Progenitor cell of endocrine pancreas (in vitro differentiated cells): ENCODE measurements around the gene NISCH. TPM values are rescaled to one million over a fixed set of nuclear protein-coding genes. Genes with fewer than 3 reads are reported as not detected.
A peak's percentile ranks its signal among the peaks of the same experiment; 100 is the strongest.

ENCODE experiments used
- DNase-seq: peaks from one replicate; pipeline ENCODE4 v3.0.0; 2021; ENCODE audit warnings: low spot score; ENCODE audit not compliant: unreplicated experiment
- H3K27ac Mint-ChIP-seq: 2 replicates; pipeline ENCODE4 v1.8.0; 2021; ENCODE audit warnings: mild to moderate bottlenecking, moderate library complexity, mixed read lengths
- H3K27me3 Mint-ChIP-seq: 2 replicates; pipeline ENCODE4 v1.8.0; 2021; ENCODE audit warnings: mixed read lengths
- H3K36me3 Mint-ChIP-seq: 2 replicates; pipeline ENCODE4 v1.8.0; 2022; ENCODE audit warnings: mixed read lengths; ENCODE audit not compliant: insufficient read depth
- H3K4me1 Mint-ChIP-seq: 2 replicates; pipeline ENCODE4 v1.8.0; 2021; ENCODE audit warnings: low read depth, mixed read lengths
- H3K4me3 Mint-ChIP-seq: 2 replicates; pipeline ENCODE4 v1.8.0; 2021; ENCODE audit warnings: low read depth, mild to moderate bottlenecking, moderate library complexity, mixed read lengths
- H3K9me3 Mint-ChIP-seq: 2 replicates; pipeline ENCODE4 v1.8.0; 2021; ENCODE audit warnings: low read depth, mixed read lengths
- total RNA-seq: library from RNA; stranded (reverse); gene quantifications from 2 replicates; pipeline ENCODE4 v1.2.1, GENCODE V29; 2021
- TF ChIP-seq, protein P1 (sequence below): fragments of 200-600 bp; sonication (generic); IDR thresholded peaks from one replicate; pipeline ENCODE4 v1.5.0; 2021; ENCODE audit warnings: antibody characterized with exemption, mild to moderate bottlenecking; ENCODE audit not compliant: unreplicated experiment

Gene NISCH
- total RNA-seq, 1 donor from 2014 or later: 214 TPM

DNA sequence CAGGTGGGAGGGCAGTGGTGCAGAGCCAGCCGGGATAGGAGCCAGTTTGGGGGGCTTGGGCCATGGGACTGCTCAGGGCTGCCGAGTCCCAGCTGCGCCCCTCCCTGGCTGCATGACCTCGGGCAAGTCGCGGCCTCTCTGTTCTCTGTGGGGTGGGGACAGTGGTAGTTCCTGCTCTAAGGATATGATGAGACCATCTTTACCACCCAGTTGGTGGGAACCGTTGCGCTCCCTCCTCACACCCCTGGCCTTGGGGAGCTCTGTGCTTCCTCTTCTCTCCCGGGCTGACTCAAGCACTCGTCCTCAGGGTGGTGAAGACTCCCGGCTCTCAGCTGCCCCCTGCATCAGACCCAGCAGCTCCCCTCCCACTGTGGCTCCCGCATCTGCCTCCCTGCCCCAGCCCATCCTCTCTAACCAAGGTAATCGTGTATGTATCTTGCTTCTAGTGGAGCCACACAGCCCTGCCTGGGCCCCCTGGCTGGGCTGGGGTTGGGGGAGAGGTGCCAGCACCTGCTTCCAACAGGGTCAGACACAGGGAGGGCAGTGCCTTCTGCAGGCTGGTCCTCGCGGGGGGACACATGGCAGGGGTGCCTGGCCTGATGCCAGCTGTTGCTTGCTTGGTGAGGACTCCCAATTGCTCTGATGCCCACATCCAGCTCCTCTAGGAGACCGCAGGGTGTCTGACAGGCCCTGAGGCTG, 24.6 kb downstream of the NISCH start:
- peaks cover 6% of the 10 kb centered on the region for H3K4me1 Mint-ChIP-seq
- DNase-seq: no peak
- H3K27me3 Mint-ChIP-seq: no peaks in the 10 kb centered on the region
- H3K27ac Mint-ChIP-seq: no peak overlapping the region
- no peak overlapping the region for H3K4me3 Mint-ChIP-seq
- TF ChIP-seq, protein P1, sequence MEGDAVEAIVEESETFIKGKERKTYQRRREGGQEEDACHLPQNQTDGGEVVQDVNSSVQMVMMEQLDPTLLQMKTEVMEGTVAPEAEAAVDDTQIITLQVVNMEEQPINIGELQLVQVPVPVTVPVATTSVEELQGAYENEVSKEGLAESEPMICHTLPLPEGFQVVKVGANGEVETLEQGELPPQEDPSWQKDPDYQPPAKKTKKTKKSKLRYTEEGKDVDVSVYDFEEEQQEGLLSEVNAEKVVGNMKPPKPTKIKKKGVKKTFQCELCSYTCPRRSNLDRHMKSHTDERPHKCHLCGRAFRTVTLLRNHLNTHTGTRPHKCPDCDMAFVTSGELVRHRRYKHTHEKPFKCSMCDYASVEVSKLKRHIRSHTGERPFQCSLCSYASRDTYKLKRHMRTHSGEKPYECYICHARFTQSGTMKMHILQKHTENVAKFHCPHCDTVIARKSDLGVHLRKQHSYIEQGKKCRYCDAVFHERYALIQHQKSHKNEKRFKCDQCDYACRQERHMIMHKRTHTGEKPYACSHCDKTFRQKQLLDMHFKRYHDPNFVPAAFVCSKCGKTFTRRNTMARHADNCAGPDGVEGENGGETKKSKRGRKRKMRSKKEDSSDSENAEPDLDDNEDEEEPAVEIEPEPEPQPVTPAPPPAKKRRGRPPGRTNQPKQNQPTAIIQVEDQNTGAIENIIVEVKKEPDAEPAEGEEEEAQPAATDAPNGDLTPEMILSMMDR: no peak
- no peaks in the 10 kb centered on the region for H3K9me3 Mint-ChIP-seq
- peaks cover 17% of the 10 kb centered on the region for H3K36me3 Mint-ChIP-seq

DNA sequence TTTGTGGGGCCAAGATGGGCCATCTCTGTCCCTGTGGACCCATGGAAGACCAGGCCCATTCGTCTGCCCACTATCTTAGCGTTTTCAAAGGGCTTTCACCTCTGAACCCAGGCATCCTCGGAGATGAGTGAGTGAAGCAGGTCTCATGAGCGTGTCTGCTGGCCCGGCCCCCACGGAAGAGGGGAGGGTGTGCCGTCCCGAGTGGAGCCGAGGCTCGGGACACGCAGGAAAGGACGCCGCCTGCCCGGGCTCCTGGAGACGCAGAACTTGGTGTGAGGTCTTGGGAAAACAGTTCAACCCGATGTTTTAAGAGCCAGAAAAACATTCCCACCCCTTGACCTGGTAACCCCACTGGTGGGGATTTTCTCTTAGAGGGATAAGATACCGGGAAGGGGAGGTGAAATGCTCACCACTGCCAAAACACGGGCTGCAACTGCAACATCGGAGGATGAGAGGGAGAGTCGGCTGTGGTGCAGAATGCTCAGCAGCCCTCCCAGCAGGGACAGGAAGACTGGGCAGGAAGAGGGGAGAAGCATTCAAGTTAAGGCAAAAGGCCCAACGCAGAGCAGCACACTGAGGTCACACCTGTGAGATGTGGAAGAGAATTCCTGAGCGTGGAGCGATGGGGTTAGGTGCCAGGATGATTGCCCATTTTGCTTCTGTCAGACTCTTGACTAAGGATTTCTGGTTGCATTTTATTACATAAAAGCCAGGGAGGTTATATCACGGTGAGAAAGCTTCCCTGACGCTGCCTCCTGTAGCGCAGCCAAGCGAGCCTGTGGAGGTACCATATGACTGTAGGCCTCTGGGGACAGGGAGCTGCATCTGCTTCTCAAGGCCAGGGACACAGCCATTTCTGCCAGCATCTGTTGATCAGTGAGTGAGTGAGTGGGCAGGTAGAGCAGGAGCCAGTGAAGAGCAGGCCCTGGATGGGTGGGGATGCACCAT, 25.6 kb downstream of the NISCH start:
- H3K4me1 Mint-ChIP-seq: peaks cover 6% of the 10 kb centered on the region
- no peak overlapping the region for H3K4me3 Mint-ChIP-seq
- peaks cover 18% of the 10 kb centered on the region for H3K36me3 Mint-ChIP-seq
- H3K9me3 Mint-ChIP-seq: no peaks in the 10 kb centered on the region
- H3K27me3 Mint-ChIP-seq: no peaks in the 10 kb centered on the region
- DNase-seq: no peak
- no peak overlapping the region for H3K27ac Mint-ChIP-seq
- TF ChIP-seq, protein P1: no peak

DNA sequence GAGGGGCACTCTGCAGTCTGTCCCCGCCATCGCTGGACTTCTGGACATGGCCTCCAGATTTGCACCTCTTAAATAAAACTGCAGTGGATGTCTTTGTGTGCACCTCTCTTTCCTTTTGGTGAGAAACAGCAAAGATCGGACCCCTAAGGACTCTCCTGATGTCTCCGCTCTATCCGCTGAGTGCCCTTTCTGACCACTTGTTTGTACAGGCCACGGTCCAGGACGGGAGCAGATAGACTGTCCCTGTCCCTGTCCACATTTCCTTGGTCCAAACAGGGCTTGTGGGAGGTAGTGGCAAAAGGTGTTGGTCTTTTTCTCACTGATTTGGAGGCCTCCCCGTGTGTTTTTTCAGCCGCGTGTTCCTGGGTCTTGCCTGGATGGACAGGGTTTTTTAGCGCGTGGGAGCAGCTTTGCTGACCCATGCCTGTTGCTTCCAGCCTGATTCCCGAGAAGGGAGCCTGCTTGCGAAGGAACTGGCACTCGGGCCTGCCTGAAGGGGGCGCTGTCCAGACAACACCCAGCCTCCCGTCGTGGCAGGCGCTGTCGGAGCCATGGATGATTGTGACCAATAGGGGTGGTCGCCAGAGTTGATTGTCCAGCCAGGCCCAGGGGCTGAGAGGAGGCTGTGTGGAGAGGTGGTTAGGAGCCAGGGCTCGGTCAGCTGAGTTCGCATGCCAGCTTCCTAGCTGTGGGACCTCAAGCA, 26.6 kb downstream of the NISCH start:
- no peaks in the 10 kb centered on the region for H3K27me3 Mint-ChIP-seq
- H3K27ac Mint-ChIP-seq: peak overlapping the region; percentile 65
- no peaks in the 10 kb centered on the region for H3K9me3 Mint-ChIP-seq
- H3K36me3 Mint-ChIP-seq: peaks cover 15% of the 10 kb centered on the region
- peaks cover 6% of the 10 kb centered on the region for H3K4me1 Mint-ChIP-seq
- no peak overlapping the region for H3K4me3 Mint-ChIP-seq
- DNase-seq: no peak
- TF ChIP-seq, protein P1: peak; percentile 48

DNA sequence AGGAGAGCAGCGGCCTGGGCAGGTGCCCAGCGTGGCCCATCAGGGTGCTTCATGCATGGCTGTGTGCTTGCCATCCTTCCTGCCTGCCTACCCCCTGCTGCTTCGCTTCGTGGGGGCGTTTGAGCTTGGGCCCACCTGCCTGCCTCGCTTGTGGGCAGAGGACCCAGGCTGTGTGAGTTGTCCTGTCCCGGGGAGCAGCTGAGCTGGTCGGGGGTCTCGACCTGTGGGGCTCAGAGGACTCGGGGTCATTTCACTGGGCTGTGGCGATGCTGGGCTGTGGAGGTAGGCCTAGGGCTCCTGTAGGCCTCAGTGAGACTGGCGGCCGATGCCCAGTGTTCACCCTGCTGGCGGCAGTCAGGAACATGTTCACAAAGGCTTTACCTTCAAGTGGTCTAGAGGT, 27.7 kb downstream of the NISCH start:
- Mint-ChIP-seq H3K4me1 (peaks cover 6% of the 10 kb centered on the region), H3K9me3 (no peaks in the 10 kb centered on the region), H3K36me3 (peaks cover 18% of the 10 kb centered on the region), H3K4me3 (no peak overlapping the region), H3K27me3 (no peaks in the 10 kb centered on the region), H3K27ac (peak overlapping the region; percentile 87)
- TF ChIP-seq, protein P1: no peak
- no peak for DNase-seq
